GM21423 (cell line): Measurements from ENCODE around the gene MATN1.

Experiments used
- ATAC-seq: cut with Tn5 transposase; IDR thresholded peaks from one replicate; pipeline ENCODE4 v1.9.1; 2021; ENCODE audit warnings: mild to moderate bottlenecking, moderate library complexity; ENCODE audit not compliant: unreplicated experiment

Gene MATN1

DNA sequence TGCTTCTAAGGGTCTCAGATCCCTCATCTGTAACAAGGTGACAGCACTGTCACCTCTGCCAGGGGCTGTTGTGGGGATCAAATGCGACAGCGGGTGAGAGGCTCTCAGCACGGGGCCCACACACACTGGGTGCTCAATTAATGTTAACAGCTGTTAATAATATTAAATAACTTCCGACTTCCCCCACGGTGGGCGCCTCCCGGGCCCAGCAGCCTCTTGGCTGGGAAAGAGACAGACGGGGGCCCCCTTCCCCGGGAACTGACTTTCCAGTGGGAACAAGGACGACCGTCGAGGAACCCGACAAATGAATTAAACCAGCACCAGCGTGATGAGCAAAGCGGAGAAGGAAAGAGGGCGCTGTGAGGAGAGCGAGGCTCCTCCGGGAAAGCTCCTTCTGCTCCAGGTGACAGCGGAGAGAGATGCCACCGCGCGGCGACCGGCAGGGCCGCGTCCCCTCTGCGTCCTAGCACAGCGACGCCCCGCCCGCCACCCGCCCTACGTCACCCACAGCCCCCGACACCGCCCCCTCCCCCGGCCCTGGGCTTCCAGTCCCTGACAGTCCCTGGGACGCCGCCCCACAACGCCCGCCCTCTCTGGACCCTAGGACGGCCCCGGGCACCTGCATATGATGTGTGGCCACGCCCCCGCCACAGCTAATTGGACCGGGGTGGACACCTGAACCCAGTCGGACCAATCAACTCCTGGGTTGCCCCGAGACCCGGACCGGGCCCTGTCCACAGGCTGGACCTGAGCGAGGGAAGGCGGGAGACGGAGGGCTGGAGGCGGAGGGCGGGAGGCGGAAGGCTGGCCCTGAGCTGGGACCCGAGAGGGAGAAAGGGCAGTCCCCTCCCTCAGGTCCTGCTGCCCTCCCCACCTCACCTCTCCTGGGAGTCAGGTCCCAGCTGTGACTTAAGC, 38.2 kb downstream of the MATN1 start:
- no peak for ATAC-seq

DNA sequence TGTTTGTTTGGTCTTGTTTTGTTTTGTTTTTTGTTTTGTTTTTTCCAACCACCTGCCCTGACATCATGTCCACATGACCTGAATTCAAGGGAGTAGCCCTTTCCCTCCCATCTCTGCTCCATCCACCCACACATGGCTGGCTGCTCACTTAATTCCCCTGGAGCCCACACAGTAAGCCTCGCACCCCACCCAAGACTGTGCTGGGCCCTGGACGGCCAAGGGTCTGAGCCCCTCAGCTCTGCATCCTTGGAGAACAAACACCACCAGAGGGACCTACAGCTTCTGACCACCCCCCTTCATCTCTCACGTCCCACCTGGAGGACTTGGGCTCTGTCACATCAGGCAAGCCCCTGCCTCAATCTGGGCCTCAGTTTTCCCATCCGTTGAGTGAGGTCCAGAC, 39.1 kb downstream of the MATN1 start:
- ATAC-seq, result no peak

DNA sequence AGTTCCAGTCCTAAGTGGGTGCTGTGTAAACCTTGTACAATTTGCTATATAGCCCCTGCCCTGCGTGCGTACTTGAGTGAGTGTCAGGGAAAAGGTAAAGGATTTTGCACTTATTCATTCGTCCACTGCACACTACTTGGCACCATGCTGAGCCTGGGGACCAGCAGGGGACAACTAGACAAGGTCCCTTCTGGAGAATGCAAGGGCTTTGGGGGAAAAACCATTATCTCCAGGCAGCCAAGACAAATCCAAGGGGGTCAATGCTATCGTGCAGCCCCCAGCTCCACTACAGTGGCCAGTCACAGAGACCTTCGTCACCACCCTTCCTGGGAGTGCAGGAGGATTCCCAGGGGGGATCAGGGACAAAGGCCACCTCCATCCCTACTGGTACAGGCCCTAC, 39.7 kb downstream of the MATN1 start:
- ATAC-seq, result no peak

DNA sequence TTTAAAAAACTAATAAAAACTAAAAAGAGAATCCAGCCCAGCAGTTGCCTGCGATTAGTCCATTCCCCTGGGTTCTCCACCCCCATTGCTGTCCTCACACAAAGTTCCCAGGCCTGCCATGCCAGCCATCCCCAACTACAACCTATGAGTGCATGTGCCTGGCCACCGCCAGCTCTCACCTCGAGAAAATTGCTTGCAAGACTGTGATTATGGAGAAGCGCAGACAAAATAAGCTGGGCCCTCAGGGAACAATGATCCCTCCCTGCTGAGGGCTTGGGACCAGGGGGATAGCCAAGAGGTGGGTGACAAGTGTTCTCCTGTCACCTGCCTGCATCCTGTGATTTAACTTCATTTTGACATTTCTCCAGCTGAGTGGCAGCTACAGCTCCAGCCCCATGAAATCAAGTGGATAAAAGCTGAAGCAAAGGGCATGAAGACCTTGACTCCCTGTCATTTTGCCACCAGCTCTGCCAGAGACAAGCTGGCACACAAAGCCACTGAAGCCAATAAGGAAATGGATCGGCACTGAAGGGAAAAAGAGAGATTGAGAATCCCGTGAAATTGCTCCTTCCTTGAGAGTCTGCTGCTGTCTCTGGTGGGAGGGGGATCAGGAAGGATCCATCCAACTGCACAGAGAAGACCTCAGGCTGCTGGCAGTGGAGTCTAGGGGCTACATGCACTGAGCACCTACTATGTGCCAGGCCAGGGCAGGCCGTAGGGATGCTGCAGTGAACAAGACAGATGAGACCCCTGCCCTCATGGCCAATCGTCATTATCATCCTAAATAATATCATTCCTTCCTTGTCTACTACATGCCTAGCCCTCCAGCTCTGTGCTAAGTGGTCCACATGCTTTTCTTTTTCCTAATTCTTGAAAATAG, 40.7 kb downstream of the MATN1 start:
- no peak for ATAC-seq

DNA sequence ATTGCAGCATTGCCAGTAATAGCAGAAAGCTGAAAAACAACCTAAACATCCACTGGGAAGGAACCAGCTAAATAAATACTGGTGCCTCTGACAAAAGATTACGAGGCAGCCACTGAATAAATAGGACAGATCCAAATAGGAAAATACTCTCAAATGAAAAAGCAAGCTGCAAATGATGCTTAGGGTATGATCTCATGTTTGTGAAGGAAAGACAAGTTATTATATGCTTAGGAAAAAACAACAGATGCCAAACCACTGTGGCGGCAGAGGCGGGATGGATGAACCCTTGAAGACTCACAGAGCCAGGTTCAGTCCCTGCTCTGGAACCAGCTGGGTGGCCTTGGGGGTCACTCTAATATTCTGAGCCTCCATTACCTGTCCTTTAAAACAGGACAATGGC, 41.6 kb downstream of the MATN1 start:
- no peak for ATAC-seq

DNA sequence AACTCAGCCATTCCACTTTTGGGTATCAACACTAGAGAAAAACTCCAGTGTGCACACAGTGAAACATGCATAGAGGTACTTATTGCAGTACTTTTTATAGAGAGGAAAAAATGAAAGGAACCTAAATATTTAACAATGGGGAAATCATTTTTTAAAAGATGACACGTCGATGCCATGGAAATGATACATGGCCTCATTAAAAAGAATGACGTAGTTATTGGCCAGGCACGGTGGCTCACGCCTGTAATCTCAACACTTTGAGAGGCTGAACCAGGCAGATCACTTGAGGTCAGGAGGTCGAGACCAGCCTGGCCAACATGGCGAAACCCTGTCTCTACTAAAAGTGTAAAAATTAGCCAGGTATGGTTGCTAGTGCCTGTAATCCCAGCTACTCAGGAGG, 42.5 kb downstream of the MATN1 start:
- ATAC-seq, result no peak

DNA sequence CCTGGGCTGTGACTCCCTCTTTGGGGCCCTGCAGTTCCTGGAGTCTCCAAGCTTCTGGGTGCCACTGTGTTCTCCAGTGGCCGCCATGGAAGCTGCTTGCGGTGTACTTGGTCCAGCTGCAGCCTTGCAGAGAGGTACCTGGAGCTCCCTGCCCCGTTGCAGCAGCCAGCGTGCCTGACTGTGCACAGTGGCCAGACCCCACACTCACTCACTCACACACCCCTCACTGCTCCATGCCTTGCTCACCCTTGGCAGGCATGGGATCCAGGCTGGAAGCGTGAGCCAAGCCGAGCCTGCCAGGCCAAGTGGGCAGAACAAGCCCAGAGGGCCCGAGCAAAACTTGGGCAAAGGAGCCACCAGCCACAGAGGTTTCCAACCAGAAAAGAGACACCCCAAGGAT, 43.0 kb downstream of the MATN1 start:
- ATAC-seq, result no peak

DNA sequence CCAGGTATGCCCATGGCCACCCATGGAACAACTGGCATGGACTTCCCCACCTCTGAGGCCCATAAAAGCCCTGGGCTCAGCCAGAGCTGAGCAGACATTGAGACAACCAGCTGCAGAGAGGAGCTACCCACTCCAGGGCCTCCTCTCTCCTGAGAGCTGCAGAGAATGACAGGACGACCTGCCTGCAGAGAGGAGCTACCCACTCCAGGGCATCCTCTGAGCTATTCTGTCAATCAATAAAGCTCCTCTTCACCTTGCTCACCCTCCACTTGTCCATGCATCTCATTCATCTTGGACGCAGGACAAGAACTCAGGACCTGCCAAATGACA, 43.4 kb downstream of the MATN1 start:
- no peak for ATAC-seq

DNA sequence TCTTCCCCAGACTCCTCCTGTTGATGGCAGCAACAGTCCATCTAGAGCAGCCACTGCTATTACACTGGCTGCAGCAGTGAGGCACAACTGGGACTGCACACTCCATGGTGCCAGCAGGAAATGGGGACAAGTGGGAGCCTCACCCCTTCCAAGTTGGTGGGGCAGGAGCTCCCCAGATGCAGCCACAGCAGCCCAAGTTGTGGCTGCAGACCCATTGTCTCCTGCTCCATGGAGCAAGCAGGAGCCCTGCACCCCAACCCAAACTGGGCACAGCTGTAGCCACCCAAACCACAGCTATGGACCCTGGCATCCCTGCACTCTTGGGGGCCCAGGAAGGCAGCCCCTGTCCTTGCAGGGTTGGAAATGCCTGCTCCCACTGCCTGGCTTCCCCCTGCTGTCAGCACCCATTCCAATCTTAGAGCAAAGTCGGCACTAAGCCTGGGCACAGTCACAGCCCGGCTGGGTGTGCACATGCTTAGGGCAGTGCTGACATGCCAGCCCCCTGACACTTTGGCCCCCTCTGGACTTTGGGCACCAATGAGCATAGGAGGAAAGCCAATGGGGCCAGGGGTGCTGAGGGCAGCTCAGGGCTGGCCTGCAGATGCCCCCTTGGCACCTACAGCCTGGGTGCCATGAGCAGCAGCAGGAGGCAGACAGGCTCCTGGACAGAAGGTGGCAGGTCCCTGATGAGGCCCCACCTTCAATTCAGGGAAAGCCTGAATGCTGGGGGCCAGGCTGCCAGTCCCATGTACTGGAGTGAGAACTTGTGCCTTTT, 44.0 kb downstream of the MATN1 start:
- ATAC-seq, result no peak

DNA sequence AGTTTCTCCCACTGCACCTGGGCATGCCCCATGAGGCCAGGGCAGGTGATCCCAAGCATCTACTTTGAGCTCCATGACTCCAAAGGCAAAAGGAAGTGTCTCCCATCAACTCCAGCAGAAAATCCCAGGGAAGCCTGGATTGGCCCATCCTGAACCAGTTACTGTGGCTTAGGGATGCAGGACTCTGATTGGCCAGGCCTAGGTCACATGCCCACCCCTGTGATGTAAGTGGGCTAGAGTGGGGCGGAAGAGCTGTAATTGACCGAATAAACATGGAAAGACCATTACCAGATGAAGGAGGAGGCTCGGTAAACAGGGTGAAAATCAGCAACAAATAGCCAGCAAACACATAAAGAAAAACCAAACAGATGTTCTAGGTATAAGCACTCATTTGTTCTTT, 45.2 kb downstream of the MATN1 start:
- ATAC-seq, result no peak

DNA sequence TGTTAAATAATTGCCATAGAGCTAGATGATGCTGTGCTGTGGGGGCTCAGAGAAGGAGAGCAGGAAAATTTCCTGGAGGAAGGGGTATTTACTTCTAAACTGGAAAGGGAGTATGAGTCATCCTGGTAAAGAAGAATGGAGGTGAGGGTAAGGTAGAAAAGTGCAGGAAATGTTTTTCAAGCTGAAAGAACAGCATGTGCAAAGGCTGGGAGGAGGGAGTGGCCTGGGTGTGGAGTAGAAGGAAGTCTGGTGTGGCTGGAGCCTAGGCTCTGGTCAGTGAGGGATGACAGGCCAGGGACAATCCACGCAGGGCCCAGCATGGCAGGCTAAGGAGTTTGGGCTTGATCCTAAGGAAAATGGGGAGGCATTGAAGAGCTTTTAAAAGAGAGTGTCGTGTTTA, 45.9 kb downstream of the MATN1 start:
- no peak for ATAC-seq

DNA sequence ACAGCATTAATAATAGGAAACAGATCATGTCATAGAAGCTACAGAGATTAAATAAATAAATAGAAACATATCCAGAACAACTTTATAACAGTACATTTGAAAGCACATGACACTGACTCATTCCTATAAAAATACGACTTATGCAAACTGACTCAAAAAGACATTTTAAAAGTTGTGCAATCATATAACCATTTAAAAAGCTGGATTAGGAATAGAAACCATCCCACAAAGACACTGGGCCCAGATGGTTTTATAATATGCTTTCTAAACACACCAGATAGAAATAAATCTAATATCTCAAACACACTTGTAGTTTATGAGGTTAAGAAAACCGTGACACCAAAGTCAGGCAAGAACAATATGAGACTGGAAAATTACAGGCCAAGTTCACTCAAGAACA, 47.6 kb downstream of the MATN1 start:
- ATAC-seq, result no peak

DNA sequence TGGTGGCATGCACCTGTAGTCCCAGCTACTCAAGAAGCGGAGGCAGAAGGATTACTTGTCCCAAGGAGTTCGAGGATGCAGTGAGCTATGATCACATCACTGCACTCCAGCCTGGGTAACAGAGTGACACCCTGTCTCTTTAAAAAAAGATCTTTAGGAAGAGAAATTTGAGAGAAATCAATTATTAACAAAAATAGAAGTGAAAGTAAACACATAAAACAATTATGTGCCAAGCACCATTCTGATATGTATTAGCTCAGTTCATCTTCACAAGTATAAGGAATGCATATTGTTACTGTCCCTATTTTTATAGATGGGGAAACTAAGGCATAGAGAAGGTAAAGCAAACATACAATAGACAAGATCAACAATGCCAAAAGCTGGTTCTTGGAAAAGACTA, 48.1 kb downstream of the MATN1 start:
- ATAC-seq, result no peak

DNA sequence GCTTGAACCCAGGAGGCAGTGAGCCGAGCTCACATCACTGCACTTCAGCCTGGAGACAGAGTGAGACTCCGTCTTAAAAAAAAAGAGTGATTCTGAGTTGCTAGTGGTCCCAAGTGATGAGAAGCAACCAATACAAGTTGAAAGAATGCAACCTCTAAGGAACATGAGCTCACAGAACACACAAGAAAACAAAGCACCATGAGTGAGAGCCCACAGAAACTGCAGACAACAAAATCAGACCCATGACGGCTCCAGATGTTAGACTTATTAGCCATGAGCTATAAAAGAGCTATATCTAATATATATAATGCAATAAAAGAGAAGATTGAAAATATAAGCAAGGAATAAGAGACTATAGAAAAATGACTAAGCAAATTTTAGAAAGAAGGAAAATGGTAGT, 50.0 kb downstream of the MATN1 start:
- ATAC-seq, result no peak

DNA sequence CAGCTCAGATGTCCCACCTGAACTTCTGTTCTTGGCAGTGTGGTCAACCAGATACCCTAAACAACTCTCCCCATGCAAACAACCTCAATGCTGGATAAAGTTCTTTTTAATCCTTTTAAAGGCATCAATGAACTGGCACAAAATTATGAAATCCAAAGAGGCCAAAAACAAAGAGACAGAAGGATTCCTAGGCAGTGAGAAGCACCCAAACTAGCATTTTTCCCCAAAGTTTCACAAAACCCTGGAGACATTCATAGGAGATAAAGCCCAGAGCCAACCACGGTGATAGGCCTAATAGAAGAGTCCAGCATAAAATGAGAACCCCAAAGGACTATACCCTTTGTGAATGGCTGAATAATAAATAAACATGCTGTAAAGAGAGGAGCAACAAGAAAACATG, 50.7 kb downstream of the MATN1 start:
- no peak for ATAC-seq

DNA sequence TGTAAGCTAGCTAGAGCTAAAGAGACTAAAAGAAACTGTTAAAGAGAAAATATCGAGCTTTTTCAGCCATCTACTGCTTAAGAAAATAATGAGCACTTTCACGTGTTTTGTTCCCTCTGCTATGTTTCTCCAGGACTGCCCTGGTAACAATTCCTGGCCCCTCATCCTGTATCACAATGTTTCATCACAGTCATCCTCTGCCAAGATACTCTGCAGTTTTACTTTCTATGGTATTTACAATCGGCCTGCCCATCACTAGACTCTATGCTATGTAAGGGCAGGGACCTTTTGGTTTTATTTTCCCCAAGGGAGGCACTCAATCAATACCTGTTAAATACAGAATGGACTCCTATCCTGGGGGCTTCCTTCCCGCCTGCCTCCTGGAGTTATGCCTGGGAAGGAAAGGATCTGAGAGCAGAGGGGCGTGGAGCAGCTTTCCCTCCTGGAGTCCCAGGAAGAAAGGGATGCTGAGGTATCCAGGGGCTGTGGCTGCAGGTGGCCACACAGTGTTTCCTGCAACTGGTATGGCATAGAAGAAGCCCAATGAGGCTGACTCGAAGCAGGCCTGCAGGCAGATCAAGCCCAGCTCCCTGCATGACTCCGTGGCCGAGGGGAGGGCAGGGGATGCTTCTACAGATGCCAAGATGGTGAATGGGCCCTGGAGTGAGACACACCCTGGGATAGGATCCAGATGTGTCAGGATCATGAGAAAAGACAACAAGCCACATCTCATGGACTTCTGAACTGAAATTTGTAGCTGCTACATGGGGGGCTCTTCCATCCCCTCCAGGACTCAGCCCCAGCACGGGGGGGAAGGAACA, 52.9 kb downstream of the MATN1 start:
- no peak for ATAC-seq

DNA sequence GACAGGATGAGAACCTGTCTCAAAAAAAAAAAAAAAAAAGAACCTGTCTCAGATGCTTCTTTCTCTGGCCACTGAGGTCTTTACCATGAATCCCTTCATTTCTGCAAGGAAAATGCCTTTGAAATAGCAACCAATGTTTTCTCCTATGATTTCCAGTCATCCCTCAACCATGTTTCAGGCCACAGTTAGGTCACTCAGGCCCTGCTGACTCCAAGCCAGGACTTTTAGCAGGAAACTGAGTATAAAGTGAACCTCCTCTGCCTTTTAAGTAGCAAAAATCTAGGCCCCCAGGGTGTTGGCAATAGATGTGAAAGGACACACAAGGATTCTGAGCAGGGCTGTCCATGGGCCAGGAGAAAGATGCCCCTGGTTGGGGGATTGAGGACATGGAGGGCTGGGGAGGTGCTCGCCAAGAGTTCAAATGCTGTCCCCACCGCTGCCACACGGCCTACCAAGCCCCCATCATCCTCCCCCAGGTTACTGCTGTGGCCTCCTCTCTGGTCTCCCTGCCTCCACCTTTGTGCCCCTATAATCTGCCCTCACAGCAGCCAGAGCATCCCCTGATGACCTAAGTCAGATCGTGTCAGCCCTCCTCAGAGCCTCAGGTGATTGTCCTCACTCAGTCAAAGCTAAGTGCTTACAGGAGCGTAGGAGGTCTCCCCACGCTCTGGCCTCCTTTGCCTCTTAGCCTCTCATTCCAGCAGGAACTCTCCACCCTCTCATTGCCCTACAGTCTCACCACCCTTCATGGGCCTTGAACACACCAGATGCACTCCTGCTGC, 54.6 kb downstream of the MATN1 start:
- ATAC-seq, result no peak

DNA sequence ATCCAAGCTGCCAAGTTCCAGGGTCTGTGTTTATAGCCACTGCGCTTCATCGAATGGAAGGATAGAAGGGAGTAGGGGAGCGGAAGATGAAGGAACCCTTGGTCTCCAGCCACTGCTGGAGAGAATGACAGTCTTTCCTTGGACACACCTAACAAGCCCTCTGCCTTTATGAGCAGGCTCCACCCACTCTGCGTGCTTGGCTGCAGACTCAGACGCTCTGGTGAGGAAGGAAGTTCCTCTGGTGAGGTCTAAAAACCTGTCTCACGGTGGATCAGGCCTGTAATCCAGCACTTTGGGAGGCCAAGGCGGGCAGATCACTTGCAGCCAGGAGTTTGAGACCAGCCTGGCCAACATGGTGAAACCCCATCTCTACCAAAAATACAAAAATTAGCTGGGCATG, 55.4 kb downstream of the MATN1 start:
- ATAC-seq, result no peak

DNA sequence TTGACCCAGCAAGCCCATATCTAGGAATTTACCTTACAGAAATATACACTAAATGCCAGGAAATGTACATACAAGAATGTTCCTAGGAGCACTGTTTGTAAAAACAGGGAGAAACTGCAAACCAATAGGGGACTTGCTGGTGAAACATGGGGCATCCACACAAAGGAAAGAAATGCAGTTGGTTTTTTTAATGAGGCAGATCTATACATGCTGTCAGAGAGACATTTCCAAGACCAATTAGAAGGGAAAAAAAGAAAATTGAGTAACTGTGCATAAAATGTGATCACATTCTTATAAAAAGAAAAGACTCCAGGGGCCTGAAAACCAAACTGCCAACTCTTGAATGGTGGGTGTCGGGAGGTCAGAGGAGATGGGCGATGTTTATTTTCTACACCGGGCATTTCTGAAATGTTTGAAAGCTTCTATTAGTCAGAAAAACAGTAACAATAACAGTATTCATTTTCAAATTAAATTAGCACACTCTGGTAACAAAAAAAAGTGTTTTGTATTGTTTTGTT, 56.6 kb downstream of the MATN1 start:
- no peak for ATAC-seq
